ENCODE measurements around the gene PHOX2B. TPM values are rescaled to one million over a fixed set of nuclear protein-coding genes. Genes with fewer than 3 reads are reported as not detected.

PHOX2B gene
- total and polyA plus RNA-seq, 2 of the 8 experiments (the other 6 are each of a cell fraction or from before 2014, with no cell fraction given), result not detected

- no peak for TF ChIP-seq CHD7 (IDR thresholded peaks at IDR 0.05; ENCODE audit: insufficient replicate concordance, low read length)
- no peak for TF ChIP-seq GTF2F1 (IDR thresholded peaks at IDR 0.05; ENCODE audit: borderline replicate concordance, low read depth, low read length)
- TF ChIP-seq JUN (IDR thresholded peaks at IDR 0.05; ENCODE audit: low read depth, low read length), result no peak
These were observed 44.7 kb downstream of the PHOX2B start (continued) for GRCh38 chr4:41703785-41704184.
